ENCODE results near the gene NFXL1. TPM values are rescaled to one million over a fixed set of nuclear protein-coding genes. Genes with fewer than 3 reads are reported as not detected.

NFXL1 gene
- total RNA-seq, 1 experiment from 2014 or later = 3.4 TPM

GRCh38 chr4:47809654-47810203 lies 104.7 kb downstream of the NFXL1 start:
- Histone ChIP-seq H3K27ac (no peak overlapping the region), H3K9me3 (replicated peaks) (no peaks in the 10 kb centered on the region), H3K36me3 (no peaks in the 10 kb centered on the region), H3K27me3 (replicated peaks) (0 out of 2 replicates have a peak, but pooled peaks cover 4% of the 10 kb centered on the region), H3K4me1 (replicated peaks) (no peaks in the 10 kb centered on the region), H3K4me3 (no peak overlapping the region)
- DNase-seq (ENCODE audit: low read depth in 1 of 2, low spot score in 2 of 2) = no peak

GRCh38 chr4:47804598-47804997 lies 109.8 kb downstream of the NFXL1 start:
- no peak for DNase-seq (ENCODE audit: low read depth in 1 of 2, low spot score in 2 of 2)
- Histone ChIP-seq H3K4me1 (replicated peaks) (no peaks in the 10 kb centered on the region), H3K27ac (no peak overlapping the region), H3K9me3 (replicated peaks) (no peaks in the 10 kb centered on the region), H3K27me3 (replicated peaks) (no peaks in the 10 kb centered on the region), H3K4me3 (no peak overlapping the region), H3K36me3 (no peaks in the 10 kb centered on the region)

GRCh38 chr4:47801481-47802002 lies 112.8 kb downstream of the NFXL1 start:
- Histone ChIP-seq H3K4me1 (replicated peaks) (no peaks in the 10 kb centered on the region), H3K4me3 (no peak overlapping the region), H3K36me3 (no peaks in the 10 kb centered on the region)

GRCh38 chr4:47798165-47798564 lies 116.2 kb downstream of the NFXL1 start:
- Histone ChIP-seq H3K27me3 (replicated peaks) (no peaks in the 10 kb centered on the region), H3K9me3 (replicated peaks) (no peaks in the 10 kb centered on the region), H3K36me3 (no peaks in the 10 kb centered on the region), H3K27ac (no peak overlapping the region), H3K4me3 (no peak overlapping the region), H3K4me1 (replicated peaks) (no peaks in the 10 kb centered on the region)
- no peak for DNase-seq (ENCODE audit: low read depth in 1 of 2, low spot score in 2 of 2)

More at GRCh38 chr4:47801481-47802002, 112.8 kb downstream of the NFXL1 start:
- DNase-seq (ENCODE audit: low read depth in 1 of 2, low spot score in 2 of 2) = no peak
- Histone ChIP-seq H3K27ac (no peak overlapping the region), H3K9me3 (replicated peaks) (no peaks in the 10 kb centered on the region), H3K27me3 (replicated peaks) (no peaks in the 10 kb centered on the region)

Other genes starting within 250 kb of the NFXL1 start
- 0.25 TPM in 1 of 2 replicates, not detected in the other for gene CORIN, start 76.5 kb downstream of the NFXL1 start, total RNA-seq (2014; rRNA removed; shearing (Covaris generic))
- gene CNGA1, start 102.1 kb upstream of the NFXL1 start, total RNA-seq (2014; rRNA removed; shearing (Covaris generic)) = 0.91 TPM in 1 of 2 replicates, not detected in the other
- gene NIPAL1, start 102.2 kb upstream of the NFXL1 start, total RNA-seq (2014; rRNA removed; shearing (Covaris generic)) = 0.91 and 2.4 TPM in 2 replicates
- 1.9 and 3.0 TPM in 2 replicates for gene TXK, start 219.7 kb upstream of the NFXL1 start, total RNA-seq (2014; rRNA removed; shearing (Covaris generic))

All from SJSA1 (cell line).